Mesenchymal stem cell (in vitro differentiated cells and primary cell): ENCODE measurements around the gene KLK14.

Experiments used
- DNase-seq: peaks from one replicate; pipeline ENCODE4 v3.0.0-alpha.2; 2013
- H2AFZ ChIP-seq: one replicate; pipeline ENCODE4 v1.6.1; 2013; ENCODE audit warnings: low read depth, mild to moderate bottlenecking, control low read depth, inconsistent platforms, low read length, moderate library complexity
- H2AK5ac ChIP-seq: 2 replicates; pipeline ENCODE4 v1.6.1; 2013; ENCODE audit warnings: low read length, moderate library complexity, mild to moderate bottlenecking, inconsistent platforms; ENCODE audit not compliant: severe bottlenecking
- H2BK120ac ChIP-seq: one replicate; pipeline ENCODE4 v1.6.1; 2013; ENCODE audit warnings: low read depth, mild to moderate bottlenecking, inconsistent platforms, low read length, moderate library complexity
- H2BK12ac ChIP-seq, 2 experiments: one replicate each; pipeline ENCODE4 v1.6.1; 2013; ENCODE audit warnings: inconsistent platforms in 2 of 2, low read length in 2 of 2, mild to moderate bottlenecking in 2 of 2, moderate library complexity in 2 of 2, control low read depth in 1 of 2
- H2BK15ac ChIP-seq: one replicate; pipeline ENCODE4 v1.6.1; 2013; ENCODE audit warnings: mild to moderate bottlenecking, low read depth, inconsistent platforms; ENCODE audit not compliant: poor library complexity, severe bottlenecking
- H2BK5ac ChIP-seq: 2 replicates; pipeline ENCODE4 v1.6.1; 2013; ENCODE audit warnings: low read depth, mild to moderate bottlenecking, low read length, control low read depth, inconsistent platforms; ENCODE audit not compliant: poor library complexity, severe bottlenecking
- H3K14ac ChIP-seq, 2 experiments: one replicate each; pipeline ENCODE4 v1.6.1; 2013; ENCODE audit warnings: inconsistent platforms in 2 of 2, low read length in 2 of 2, control low read depth in 1 of 2, mild to moderate bottlenecking in 1 of 2, moderate library complexity in 1 of 2
- H3K18ac ChIP-seq, 2 experiments: one replicate each; pipeline ENCODE4 v1.6.1; 2013; ENCODE audit warnings: inconsistent platforms in 2 of 2, low read length in 2 of 2, control low read depth in 1 of 2, low read depth in 1 of 2, mild to moderate bottlenecking in 1 of 2
- H3K23ac ChIP-seq, 2 experiments: one replicate each; pipeline ENCODE4 v1.6.1; 2013; ENCODE audit warnings: inconsistent platforms in 2 of 2, low read length in 2 of 2, mild to moderate bottlenecking in 2 of 2, moderate library complexity in 2 of 2, control low read depth in 1 of 2
- H3K27ac ChIP-seq: 2 replicates; pipeline ENCODE4 v1.5.1; 2013; ENCODE audit warnings: mild to moderate bottlenecking, moderate library complexity, low read length, control low read depth, inconsistent platforms; ENCODE audit not compliant: poor library complexity, severe bottlenecking
- H3K27me3 ChIP-seq, 2 experiments: 2 replicates each; pipeline versions ENCODE4 v1.6.1 to v1.7.0; 2013; ENCODE audit warnings: low read length in 2 of 2, mild to moderate bottlenecking in 2 of 2, moderate library complexity in 2 of 2, control low read depth in 1 of 2, inconsistent platforms in 1 of 2; ENCODE audit not compliant: control insufficient read depth in 1 of 2, insufficient read depth in 1 of 2
- H3K36me3 ChIP-seq, 2 experiments: 2 replicates each; pipeline versions ENCODE4 v1.6.1 to v1.7.0; 2013; ENCODE audit warnings: low read length in 2 of 2, control low read depth in 1 of 2, inconsistent platforms in 1 of 2, low read depth in 1 of 2, mild to moderate bottlenecking in 1 of 2; ENCODE audit not compliant: insufficient read depth in 2 of 2, control insufficient read depth in 1 of 2
- H3K4ac ChIP-seq, 2 experiments: one replicate each; pipeline ENCODE4 v1.6.1; 2013; ENCODE audit warnings: inconsistent platforms in 2 of 2, low read length in 2 of 2, mild to moderate bottlenecking in 2 of 2, moderate library complexity in 2 of 2, control low read depth in 1 of 2, low read depth in 1 of 2
- H3K4me1 ChIP-seq: 2 replicates; pipeline ENCODE4 v1.6.1; 2013; ENCODE audit warnings: low read depth, low read length, control low read depth; ENCODE audit not compliant: control insufficient read depth, insufficient read depth
- H3K4me2 ChIP-seq: 2 replicates; pipeline ENCODE4 v1.6.1; 2013; ENCODE audit warnings: low read length, mild to moderate bottlenecking, inconsistent platforms; ENCODE audit not compliant: poor library complexity, severe bottlenecking
- H3K4me3 ChIP-seq, 2 experiments: 2 replicates each; pipeline versions ENCODE4 v1.5.1 to v1.7.0; 2013; ENCODE audit warnings: low read length in 2 of 2, mild to moderate bottlenecking in 2 of 2, control low read depth in 1 of 2, low read depth in 1 of 2; ENCODE audit not compliant: insufficient read depth in 1 of 2
- H3K79me1 ChIP-seq: replicated peaks from 2 replicates; pipeline ENCODE4 v1.6.1; 2013; ENCODE audit warnings: mild to moderate bottlenecking, control low read depth, low read length, inconsistent platforms; ENCODE audit not compliant: poor library complexity, severe bottlenecking
- H3K9ac ChIP-seq: 2 replicates; pipeline ENCODE4 v1.7.0; 2013; ENCODE audit warnings: mild to moderate bottlenecking, low read length, moderate library complexity
- H3K9me3 ChIP-seq: 2 replicates; pipeline ENCODE4 v1.7.0; 2013; ENCODE audit warnings: mild to moderate bottlenecking, low read length; ENCODE audit not compliant: control insufficient read depth
- H4K8ac ChIP-seq: one replicate; pipeline ENCODE4 v1.6.1; 2013; ENCODE audit warnings: inconsistent platforms, mild to moderate bottlenecking, low read length, moderate library complexity
- H4K91ac ChIP-seq: one replicate; pipeline ENCODE4 v1.6.1; 2013; ENCODE audit warnings: mild to moderate bottlenecking, low read length, inconsistent platforms
- WGBS: methylation state at CpG from one replicate; pipeline ENCODE4 v1.1.7; 2013; ENCODE audit warnings: mixed read lengths; 5-methylcytosine and 5-hydroxymethylcytosine counted together

KLK14 gene

DNA sequence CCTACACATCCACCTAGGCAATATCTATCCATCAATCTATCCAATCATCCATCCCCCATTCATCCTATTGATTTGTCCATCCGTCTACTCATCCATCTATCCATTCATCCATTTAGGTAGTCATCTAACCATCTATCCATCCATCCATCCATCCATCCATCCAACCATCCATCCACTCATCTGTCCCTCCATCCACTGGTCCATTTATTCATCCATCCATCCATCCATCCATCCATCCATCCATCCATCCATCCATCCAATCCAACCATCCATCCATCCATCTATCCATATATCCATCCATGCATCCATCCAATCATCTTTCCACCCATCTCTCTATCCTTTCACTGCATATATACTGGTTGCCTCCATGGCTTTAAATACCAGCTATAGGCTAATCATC is 21.7 kb downstream of the KLK14 start:
- Histone ChIP-seq H2AK5ac (no peak overlapping the region), H3K4me1 (peaks cover 1% of the 10 kb centered on the region), H2BK12ac (no peak overlapping the region), H2AFZ (no peak overlapping the region), H3K4me2 (no peak overlapping the region), H3K36me3 (no peaks in the 10 kb centered on the region), H3K14ac (no peak overlapping the region), H3K79me1 (no peaks in the 10 kb centered on the region), H3K27me3 (peaks cover 4 to 34% of the 10 kb centered on the region in 2 experiments), H3K4me3 (no peak overlapping the region), H2BK5ac (no peak overlapping the region), H3K18ac (no peak overlapping the region), H3K4ac (no peak overlapping the region), H2BK120ac (no peak overlapping the region), H3K9ac (no peak overlapping the region), H2BK15ac (no peak overlapping the region), H3K23ac (no peak overlapping the region), H3K27ac (no peak overlapping the region), H4K91ac (no peak overlapping the region), H4K8ac (no peak overlapping the region), H3K9me3 (no peaks in the 10 kb centered on the region)
- 0% methylated on average over 1 of the region's 1 CpG for whole genome bisulfite sequencing
- DNase-seq: no peak

DNA sequence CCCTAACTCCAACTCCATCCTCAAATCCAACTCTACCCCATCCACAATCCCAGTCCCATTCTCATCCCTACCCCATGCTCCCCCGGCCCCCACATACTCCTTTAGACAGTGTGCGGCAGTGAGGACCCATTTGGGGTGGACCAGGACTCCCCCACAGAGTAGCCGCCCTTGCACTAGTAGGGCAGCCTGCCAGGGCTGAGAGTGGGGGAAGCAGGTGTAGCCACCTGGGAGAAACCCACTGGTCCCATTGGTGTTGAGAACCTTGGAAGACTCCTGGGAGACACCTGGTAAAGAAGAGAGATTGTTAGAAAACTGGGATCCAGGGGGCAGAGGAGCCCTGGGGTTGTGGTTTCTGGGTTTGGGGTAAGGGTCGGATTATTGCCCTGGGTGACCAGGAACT is 22.4 kb downstream of the KLK14 start:
- Histone ChIP-seq H3K4me3 (no peak overlapping the region), H3K14ac (no peak overlapping the region), H2AK5ac (no peak overlapping the region), H3K4me2 (no peak overlapping the region), H2AFZ (no peak overlapping the region), H2BK15ac (no peak overlapping the region), H3K27me3 (peaks cover 0 to 28% of the 10 kb centered on the region in 2 experiments), H3K4me1 (peaks cover 1% of the 10 kb centered on the region), H4K91ac (no peak overlapping the region), H2BK120ac (no peak overlapping the region), H3K27ac (no peak overlapping the region), H4K8ac (no peak overlapping the region), H3K18ac (no peak overlapping the region), H3K23ac (no peak overlapping the region), H3K36me3 (no peaks in the 10 kb centered on the region), H3K9ac (no peak overlapping the region), H2BK5ac (no peak overlapping the region), H3K4ac (no peak overlapping the region), H3K79me1 (no peaks in the 10 kb centered on the region), H2BK12ac (no peak overlapping the region), H3K9me3 (no peaks in the 10 kb centered on the region)
- 65% methylated on average over 4 of the region's 4 CpGs for WGBS
- DNase-seq: no peak

DNA sequence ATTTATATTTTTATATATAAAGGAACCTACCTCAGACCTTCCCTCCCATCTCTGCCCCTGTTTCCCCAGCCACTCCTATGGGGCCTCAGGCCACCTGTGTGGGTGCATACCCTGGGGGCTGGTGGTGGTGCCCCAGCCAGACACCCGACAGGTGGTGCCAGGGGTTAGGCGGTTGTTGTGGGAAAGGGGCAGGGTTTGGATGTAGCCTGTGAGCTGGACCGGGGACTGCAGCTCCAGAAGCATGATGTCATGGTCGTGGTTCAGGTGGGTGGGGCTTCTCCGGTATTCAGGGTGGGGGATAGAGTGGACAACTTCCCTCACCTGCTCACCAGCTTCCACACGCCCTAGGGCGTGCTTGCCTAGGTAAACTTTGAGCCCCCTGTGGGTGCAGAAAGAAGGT is 23.0 kb downstream of the KLK14 start:
- Histone ChIP-seq H2BK5ac (no peak overlapping the region), H3K9me3 (no peaks in the 10 kb centered on the region), H2BK120ac (no peak overlapping the region), H3K4ac (no peak overlapping the region), H3K36me3 (no peaks in the 10 kb centered on the region), H3K4me2 (no peak overlapping the region), H2BK15ac (no peak overlapping the region), H3K27ac (no peak overlapping the region), H3K79me1 (no peaks in the 10 kb centered on the region), H2AK5ac (no peak overlapping the region), H3K14ac (no peak overlapping the region), H3K18ac (no peak overlapping the region), H3K23ac (no peak overlapping the region), H3K4me3 (no peak overlapping the region), H3K27me3 (peaks cover 0 to 30% of the 10 kb centered on the region in 2 experiments), H3K4me1 (no peaks in the 10 kb centered on the region), H2BK12ac (no peak overlapping the region), H4K8ac (no peak overlapping the region), H3K9ac (no peak overlapping the region), H2AFZ (no peak overlapping the region), H4K91ac (no peak overlapping the region)
- no peak for DNase-seq
- WGBS: 91% methylated on average over 4 of the region's 7 CpGs

DNA sequence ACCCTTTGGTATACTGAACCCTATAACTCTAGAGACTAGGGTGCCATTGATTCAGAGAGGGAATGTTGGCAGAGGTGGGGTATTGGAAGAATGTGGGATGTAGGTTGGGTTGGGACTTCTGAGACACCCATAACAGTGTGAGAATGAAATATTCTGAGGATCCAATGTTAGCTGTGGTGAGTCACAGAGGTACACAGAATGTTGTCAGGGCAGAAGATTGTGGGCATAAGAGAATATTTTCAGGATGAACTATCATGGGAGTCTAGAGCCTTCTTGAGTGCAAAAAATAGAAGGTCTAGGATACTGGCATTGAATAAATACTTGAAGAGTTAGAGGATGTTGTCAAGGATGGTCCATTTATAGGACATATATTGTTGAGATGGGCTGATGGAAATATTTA is 26.8 kb downstream of the KLK14 start:
- Histone ChIP-seq H3K9ac (no peak overlapping the region), H3K27ac (no peak overlapping the region), H3K4me1 (no peaks in the 10 kb centered on the region), H4K8ac (no peak overlapping the region), H3K79me1 (no peaks in the 10 kb centered on the region), H2BK15ac (no peak overlapping the region), H2BK12ac (no peak overlapping the region), H4K91ac (no peak overlapping the region), H3K4me3 (no peak overlapping the region), H3K9me3 (no peaks in the 10 kb centered on the region), H2BK120ac (no peak overlapping the region), H2AFZ (no peak overlapping the region), H3K36me3 (no peaks in the 10 kb centered on the region), H3K14ac (no peak overlapping the region), H3K23ac (no peak overlapping the region), H3K4ac (no peak overlapping the region), H2AK5ac (no peak overlapping the region), H3K4me2 (no peak overlapping the region), H2BK5ac (no peak overlapping the region), H3K18ac (no peak overlapping the region), H3K27me3 (peaks cover 0 to 33% of the 10 kb centered on the region in 2 experiments)
- DNase-seq: no peak
